Hair follicular keratinocyte (primary cell): Measurements from ENCODE around the gene AREL1. TPM values are rescaled to one million over a fixed set of nuclear protein-coding genes. Genes with fewer than 3 reads are reported as not detected.

Source experiments
- total RNA-seq: library from RNA; depleted of rRNA; stranded (reverse); fragments of >200 nt; gene quantifications from 2 replicates; pipeline ENCODE4 v1.2.3, GENCODE V29; 2015

The AREL1 gene
- total RNA-seq = 28.0 and 31.5 TPM in 2 replicates

GRCh38 chr14:74712499-74713394 is at the start of gene AREL1, which contains the start of gene FCF1:
AREL1 (minus strand) TSS chr14:74713080; CDS start chr14:74685615, 27,465 bp downstream.
FCF1 (plus strand) TSS chr14:74713144; CDS start chr14:74713198, 54 bp downstream.

GRCh38 chr14:74611650-74612349 is 101.1 kb downstream of the AREL1 start, which contains the start of gene LTBP2:
LTBP2 (minus strand) TSS chr14:74612237; CDS start chr14:74611944, 293 bp downstream.

Other genes with a start within 250 kb of the AREL1 start
- gene NPC2, start 219.8 kb downstream of the AREL1 start, total RNA-seq = 239 and 356 TPM in 2 replicates
- gene ISCA2, start 219.3 kb downstream of the AREL1 start, total RNA-seq = 17.8 and 21.3 TPM in 2 replicates
- gene LTBP2, start 100.8 kb downstream of the AREL1 start, total RNA-seq = 86.1 and 111 TPM in 2 replicates
- gene FCF1, start 64 bp upstream of the AREL1 start, total RNA-seq = 18.9 and 22.2 TPM in 2 replicates
- 14.4 and 18.1 TPM in 2 replicates for gene YLPM1, start 50.2 kb upstream of the AREL1 start, total RNA-seq
- not detected in 2 replicates for gene PROX2, start 163.1 kb upstream of the AREL1 start, total RNA-seq
- 67.1 and 70.2 TPM in 2 replicates for gene DLST, start 168.8 kb upstream of the AREL1 start, total RNA-seq
- 2.1 and 3.3 TPM in 2 replicates for gene RPS6KL1, start 210.2 kb upstream of the AREL1 start, total RNA-seq
- gene PGF, start 242.5 kb upstream of the AREL1 start, total RNA-seq = 44.9 and 50.9 TPM in 2 replicates